Fibroblast of the aortic adventitia (primary cell): Measurements from ENCODE around the gene PTOV1. TPM values are rescaled to one million over a fixed set of nuclear protein-coding genes. Genes with fewer than 3 reads are reported as not detected.

Source experiments
- DNase-seq: peaks from one replicate; pipeline ENCODE4 v3.0.0-alpha.2; 2010; ENCODE audit warnings: low read depth
- H3K4me3 ChIP-seq: 2 replicates; pipeline ENCODE4 v1.5.1; 2011; ENCODE audit warnings: low read depth, mild to moderate bottlenecking, control low read depth, low read length, moderate library complexity
- CTCF ChIP-seq: IDR thresholded peaks from 2 replicates; pipeline ENCODE4 v1.5.1; 2011; ENCODE audit warnings: mild to moderate bottlenecking, low read length, control low read depth, inconsistent platforms; ENCODE audit not compliant: insufficient read depth
- total RNA-seq: library from RNA; depleted of rRNA; stranded (reverse); fragments of >200 nt; gene quantifications from 2 replicates; pipeline ENCODE4 v1.2.3, GENCODE V29; 2012; ENCODE audit warnings: low replicate concordance

Gene PTOV1
- total RNA-seq, 1 donor = 46.2 TPM

- H3K4me3 ChIP-seq = no peak overlapping the region
- DNase-seq = no peak
- no peak for TF ChIP-seq CTCF
Observed at GRCh38 chr19:49872245-49873128, 21.5 kb downstream of the PTOV1 start.

GRCh38 chr19:49873129-49873521 is 22.2 kb downstream of the PTOV1 start:
- no peak overlapping the region for H3K4me3 ChIP-seq
- no peak for TF ChIP-seq CTCF
- no peak for DNase-seq

GRCh38 chr19:49873834-49874233 is 22.9 kb downstream of the PTOV1 start:
- no peak for TF ChIP-seq CTCF
- H3K4me3 ChIP-seq = no peak overlapping the region
- no peak for DNase-seq

- DNase-seq = no peak
- peak overlapping the region; percentile 22 for H3K4me3 ChIP-seq
- TF ChIP-seq CTCF = no peak
Observed at GRCh38 chr19:49874503-49875157, 23.7 kb downstream of the PTOV1 start.

- TF ChIP-seq CTCF = no peak
- no peak for DNase-seq
- H3K4me3 ChIP-seq = peak overlapping the region; percentile 100
Observed at GRCh38 chr19:49875177-49875576, 24.2 kb downstream of the PTOV1 start.

GRCh38 chr19:49875857-49876421 is 25.0 kb downstream of the PTOV1 start:
- peak overlapping the region; percentile 100 for H3K4me3 ChIP-seq
- DNase-seq = peak; percentile 49
- no peak for TF ChIP-seq CTCF
